T-helper 1 cell treated with Interleukin-12 subunit alpha and Interleukin-12 subunit beta and Interleukin-4 antibody, amounts not matched to agents 30 μg/mL and 1 μg/mL, for 36 hours (primary cell): ENCODE results near the gene GRIP2.

Source experiments
- H3K27ac Mint-ChIP-seq: one replicate; pipeline ENCODE4 v1.8.0; 2021; ENCODE audit warnings: mild to moderate bottlenecking, mixed read lengths
- H3K27me3 Mint-ChIP-seq: one replicate; pipeline ENCODE4 v1.8.0; 2021; ENCODE audit warnings: low read depth, mixed read lengths
- H3K36me3 Mint-ChIP-seq: one replicate; pipeline ENCODE4 v1.8.0; 2021; ENCODE audit warnings: low read depth, mixed read lengths
- H3K4me1 Mint-ChIP-seq: one replicate; pipeline ENCODE4 v1.8.0; 2021; ENCODE audit warnings: low read depth, mixed read lengths
- H3K4me3 Mint-ChIP-seq: one replicate; pipeline ENCODE4 v1.8.0; 2021; ENCODE audit warnings: mild to moderate bottlenecking, moderate library complexity, mixed read lengths
- H3K9me3 Mint-ChIP-seq: one replicate; pipeline ENCODE4 v1.8.0; 2021; ENCODE audit warnings: mixed read lengths

GRIP2 gene

DNA sequence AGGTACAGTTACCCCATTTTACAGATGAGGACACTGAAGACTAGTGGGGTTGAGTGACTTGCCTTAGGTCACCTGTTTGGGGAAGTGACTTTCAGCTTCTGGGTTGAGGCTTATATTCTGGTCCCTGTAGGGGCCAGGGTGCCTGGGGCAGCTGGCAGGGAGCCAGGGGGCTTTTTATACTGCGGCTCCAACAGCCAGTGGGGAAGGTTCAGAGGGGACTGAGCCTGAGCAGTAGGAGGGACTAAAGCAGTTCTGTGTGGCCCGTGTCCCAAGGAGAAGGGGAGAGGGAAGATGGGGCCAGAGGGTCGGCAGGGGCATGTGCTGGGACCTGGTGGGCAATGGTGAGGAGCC is 100.0 kb downstream of the GRIP2 start:
- no peaks in the 10 kb centered on the region for H3K27me3 Mint-ChIP-seq
- H3K36me3 Mint-ChIP-seq, result peaks cover 8% of the 10 kb centered on the region
- no peak overlapping the region for H3K4me3 Mint-ChIP-seq
- peaks cover 10% of the 10 kb centered on the region for H3K4me1 Mint-ChIP-seq
- H3K27ac Mint-ChIP-seq, result no peak overlapping the region
- no peaks in the 10 kb centered on the region for H3K9me3 Mint-ChIP-seq

DNA sequence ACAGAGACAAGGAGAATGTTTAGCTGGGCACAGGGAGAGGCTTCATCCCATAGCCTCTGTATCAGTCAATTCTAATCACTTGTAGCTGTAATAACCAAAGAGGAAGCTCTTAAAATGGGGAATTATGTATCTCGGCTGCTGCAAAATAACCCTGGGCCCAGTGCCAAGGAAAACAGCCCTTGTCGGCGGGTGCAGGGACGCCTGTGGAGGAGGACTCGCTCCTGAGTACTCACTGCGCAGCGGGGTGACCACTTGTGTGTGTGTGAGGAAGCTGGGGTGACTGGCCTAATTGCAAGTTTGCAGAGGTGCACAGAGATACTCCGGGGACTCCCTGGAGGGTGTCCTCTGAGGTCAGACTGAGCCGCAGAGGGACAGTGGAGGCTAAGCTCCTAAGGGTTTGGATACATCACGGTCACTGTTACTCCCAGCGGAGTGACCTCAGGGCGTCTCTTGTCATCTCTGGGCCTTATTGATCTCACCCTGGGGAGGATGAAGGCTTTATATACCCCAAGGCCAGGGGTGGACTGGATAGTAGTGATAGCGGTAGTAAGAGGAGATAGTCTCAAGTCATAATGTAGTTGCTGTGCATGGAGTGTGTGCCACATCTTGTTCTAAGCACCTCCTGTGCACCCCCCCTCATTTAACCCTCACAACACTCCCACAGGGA is 100.5 kb downstream of the GRIP2 start:
- H3K36me3 Mint-ChIP-seq, result peaks cover 10% of the 10 kb centered on the region
- no peak overlapping the region for H3K27ac Mint-ChIP-seq
- H3K27me3 Mint-ChIP-seq, result no peaks in the 10 kb centered on the region
- H3K4me3 Mint-ChIP-seq, result no peak overlapping the region
- no peaks in the 10 kb centered on the region for H3K9me3 Mint-ChIP-seq
- H3K4me1 Mint-ChIP-seq, result peaks cover 12% of the 10 kb centered on the region
